HepG2 (cell line): Measurements from ENCODE around the gene HNRNPH2. TPM values are rescaled to one million over a fixed set of nuclear protein-coding genes. Genes with fewer than 3 reads are reported as not detected.

ENCODE experiments used
- DDIT3 ChIP-seq: sonication (generic); formaldehyde crosslinking; IDR thresholded peaks from 2 replicates; pipeline ENCODE4 v1.4.0; 2020; ENCODE audit warnings: mild to moderate bottlenecking, missing genetic modification reagents
- HMGXB3 ChIP-seq: sonication (generic); formaldehyde crosslinking; IDR thresholded peaks from 2 replicates; pipeline ENCODE4 v1.4.0; 2020; ENCODE audit warnings: missing genetic modification reagents, borderline replicate concordance
- HOXA3 ChIP-seq: sonication (generic); formaldehyde crosslinking; IDR thresholded peaks from 2 replicates; pipeline ENCODE4 v1.5.0; 2020; ENCODE audit warnings: missing genetic modification reagents
- LCORL ChIP-seq, 2 experiments: fragments of 450-650 bp in 1 of 2; sonication (generic) in 1 of 2; formaldehyde crosslinking in 1 of 2; IDR thresholded peaks; 2 replicates each; pipeline versions ENCODE4 v1.5.0 to v1.6.1; 2017 to 2020; ENCODE audit warnings: antibody characterized with exemption in 1 of 2, missing genetic modification reagents in 1 of 2
- MLLT10 ChIP-seq: sonication (generic); formaldehyde crosslinking; IDR thresholded peaks from 2 replicates; pipeline ENCODE4 v1.4.0; 2020; ENCODE audit warnings: missing genetic modification reagents
- RELA ChIP-seq: sonication (generic); formaldehyde crosslinking; IDR thresholded peaks from 2 replicates; pipeline ENCODE4 v1.4.0; 2020; ENCODE audit warnings: missing genetic modification reagents
- SP5 ChIP-seq: IDR thresholded peaks from 2 replicates; pipeline ENCODE4 v1.6.1; 2016; ENCODE audit warnings: low read depth, borderline replicate concordance
- TFDP2 ChIP-seq: sonication (generic); formaldehyde crosslinking; IDR thresholded peaks from 2 replicates; pipeline ENCODE4 v1.4.0; 2020; ENCODE audit warnings: missing genetic modification reagents
- ZBTB46 ChIP-seq: sonication (generic); formaldehyde crosslinking; IDR thresholded peaks from 2 replicates; pipeline ENCODE4 v1.4.0; 2020; ENCODE audit warnings: mild to moderate bottlenecking, missing genetic modification reagents, borderline replicate concordance
- ZNF12 ChIP-seq: sonication (generic); formaldehyde crosslinking; IDR thresholded peaks from 2 replicates; pipeline ENCODE4 v1.5.0; 2020; ENCODE audit warnings: missing genetic modification reagents
- polyA plus RNA-seq, 8 experiments: library from polyadenylated mRNA; depleted of rRNA in 3 of 8; stranded (reverse) in 7 of 8; unstranded in 1 of 8; fragments of >200 nt; fragmentation: Illumina TruSeq in 4 of 8; extraction: Trizol in 4 of 8; gene quantifications; 2 replicates each; pipeline versions ENCODE4 v1.2.1 to v1.2.3, GENCODE V29; 2011 to 2016; ENCODE audit warnings: low read depth in 4 of 8, missing spikeins in 1 of 8, mixed read lengths in 1 of 8; ENCODE audit not compliant: insufficient read depth in 1 of 8
- total RNA-seq, 5 experiments: library from RNA; depleted of rRNA; stranded (reverse); fragments of >200 nt; fragmentation: Illumina TruSeq; extraction: Trizol; gene quantifications; 2 replicates each; pipeline ENCODE4 v1.2.3, GENCODE V29; 2016; ENCODE audit warnings: low read depth in 1 of 5
- TF ChIP-seq, protein P1 (sequence below): sonication (generic); formaldehyde crosslinking; IDR thresholded peaks from 2 replicates; pipeline ENCODE4 v1.4.0; 2020; ENCODE audit warnings: mild to moderate bottlenecking, missing genetic modification reagents
- TF ChIP-seq, protein P2 (sequence below): sonication (generic); formaldehyde crosslinking; IDR thresholded peaks from 2 replicates; pipeline ENCODE4 v1.4.0; 2020; ENCODE audit warnings: missing genetic modification reagents

HNRNPH2 gene
- total and polyA plus RNA-seq, 2 of the 13 experiments (the other 11 are each of a cell fraction or from before 2014, with no cell fraction given): 23.8 to 56.9 TPM

- TF ChIP-seq TFDP2 (CRISPR knock-in tag) (peak; percentile 66; the same call in 1 of the 2 replicates), ZBTB46 (CRISPR knock-in tag) (no peak), HMGXB3 (CRISPR knock-in tag) (0 out of 2 replicates have a peak, but pooled peaks have one; percentile 58), SP5 (CRISPR knock-in tag) (0 out of 2 replicates have a peak, but pooled peaks have one; percentile 23), MLLT10 (CRISPR knock-in tag) (no peak), RELA (CRISPR knock-in tag) (no peak), DDIT3 (no peak), HOXA3 (CRISPR knock-in tag) (peak; percentile 45), LCORL (IDR thresholded peaks at IDR 0.05) (no peak), LCORL (CRISPR knock-in tag; IDR thresholded peaks at IDR 0.05) (no peak; the same call in 1 of the 2 replicates), ZNF12 (CRISPR knock-in tag) (0 out of 2 replicates have a peak, but pooled peaks have one; percentile 26)
- TF ChIP-seq, protein P1, sequence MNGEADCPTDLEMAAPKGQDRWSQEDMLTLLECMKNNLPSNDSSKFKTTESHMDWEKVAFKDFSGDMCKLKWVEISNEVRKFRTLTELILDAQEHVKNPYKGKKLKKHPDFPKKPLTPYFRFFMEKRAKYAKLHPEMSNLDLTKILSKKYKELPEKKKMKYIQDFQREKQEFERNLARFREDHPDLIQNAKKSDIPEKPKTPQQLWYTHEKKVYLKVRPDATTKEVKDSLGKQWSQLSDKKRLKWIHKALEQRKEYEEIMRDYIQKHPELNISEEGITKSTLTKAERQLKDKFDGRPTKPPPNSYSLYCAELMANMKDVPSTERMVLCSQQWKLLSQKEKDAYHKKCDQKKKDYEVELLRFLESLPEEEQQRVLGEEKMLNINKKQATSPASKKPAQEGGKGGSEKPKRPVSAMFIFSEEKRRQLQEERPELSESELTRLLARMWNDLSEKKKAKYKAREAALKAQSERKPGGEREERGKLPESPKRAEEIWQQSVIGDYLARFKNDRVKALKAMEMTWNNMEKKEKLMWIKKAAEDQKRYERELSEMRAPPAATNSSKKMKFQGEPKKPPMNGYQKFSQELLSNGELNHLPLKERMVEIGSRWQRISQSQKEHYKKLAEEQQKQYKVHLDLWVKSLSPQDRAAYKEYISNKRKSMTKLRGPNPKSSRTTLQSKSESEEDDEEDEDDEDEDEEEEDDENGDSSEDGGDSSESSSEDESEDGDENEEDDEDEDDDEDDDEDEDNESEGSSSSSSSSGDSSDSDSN (CRISPR knock-in tag): 0 out of 2 replicates have a peak, but pooled peaks have one; percentile 44
- TF ChIP-seq, protein P2, sequence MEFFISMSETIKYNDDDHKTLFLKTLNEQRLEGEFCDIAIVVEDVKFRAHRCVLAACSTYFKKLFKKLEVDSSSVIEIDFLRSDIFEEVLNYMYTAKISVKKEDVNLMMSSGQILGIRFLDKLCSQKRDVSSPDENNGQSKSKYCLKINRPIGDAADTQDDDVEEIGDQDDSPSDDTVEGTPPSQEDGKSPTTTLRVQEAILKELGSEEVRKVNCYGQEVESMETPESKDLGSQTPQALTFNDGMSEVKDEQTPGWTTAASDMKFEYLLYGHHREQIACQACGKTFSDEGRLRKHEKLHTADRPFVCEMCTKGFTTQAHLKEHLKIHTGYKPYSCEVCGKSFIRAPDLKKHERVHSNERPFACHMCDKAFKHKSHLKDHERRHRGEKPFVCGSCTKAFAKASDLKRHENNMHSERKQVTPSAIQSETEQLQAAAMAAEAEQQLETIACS (CRISPR knock-in tag): no peak
Observed at GRCh38 chrX:101390664-101391525, 17.1 kb upstream of the HNRNPH2 start, which contains the start of gene RPL36A (continued).
